Kidney epithelial cell (primary cell): ENCODE data around the gene AQP5. TPM values are rescaled to one million over a fixed set of nuclear protein-coding genes. Genes with fewer than 3 reads are reported as not detected.

Source experiments
- DNase-seq: peaks from one replicate; pipeline ENCODE4 v3.0.0-alpha.2; 2010; ENCODE audit warnings: low read depth
- H3K27me3 ChIP-seq: 2 replicates; pipeline ENCODE4 v1.6.0; 2011; ENCODE audit warnings: low read length; ENCODE audit not compliant: control insufficient read depth, insufficient read depth
- H3K36me3 ChIP-seq: 2 replicates; pipeline ENCODE4 v1.5.1; 2011; ENCODE audit warnings: low read length; ENCODE audit not compliant: control insufficient read depth, insufficient read depth
- H3K4me3 ChIP-seq: 2 replicates; pipeline ENCODE4 v1.5.1; 2011; ENCODE audit warnings: low read depth, mild to moderate bottlenecking, control low read depth, low read length
- CTCF ChIP-seq: IDR thresholded peaks from 2 replicates; pipeline ENCODE4 v1.5.1; 2011; ENCODE audit warnings: mild to moderate bottlenecking, moderate library complexity, low read length, control low read depth, inconsistent platforms; ENCODE audit not compliant: insufficient read depth, poor library complexity, severe bottlenecking
- total RNA-seq: library from RNA; depleted of rRNA; stranded (reverse); fragments of >200 nt; gene quantifications from 2 replicates; pipeline ENCODE4 v1.2.3, GENCODE V29; 2015

Gene AQP5
- total RNA-seq, 1 donor from 2014 or later, result not detected

- DNase-seq, result no peak
- H3K27me3 ChIP-seq, result peaks cover 2% of the 10 kb centered on the region
- TF ChIP-seq CTCF, result no peak
- H3K36me3 ChIP-seq, result no peaks in the 10 kb centered on the region
- H3K4me3 ChIP-seq, result no peak overlapping the region
These were observed 37.7 kb upstream of the AQP5 start for GRCh38 chr12:49923880-49924556.

- H3K36me3 ChIP-seq, result no peaks in the 10 kb centered on the region
- no peak overlapping the region for H3K4me3 ChIP-seq
- H3K27me3 ChIP-seq, result peaks cover 2% of the 10 kb centered on the region
- no peak for DNase-seq
- no peak for TF ChIP-seq CTCF
These were observed 36.9 kb upstream of the AQP5 start for GRCh38 chr12:49924628-49925246.

GRCh38 chr12:49925433-49926204 lies 36.1 kb upstream of the AQP5 start:
- no peak for DNase-seq
- Histone ChIP-seq H3K36me3 (no peaks in the 10 kb centered on the region), H3K27me3 (peaks cover 2% of the 10 kb centered on the region), H3K4me3 (no peak overlapping the region)
- TF ChIP-seq CTCF, result no peak

- no peak for TF ChIP-seq CTCF
- Histone ChIP-seq H3K27me3 (no peaks in the 10 kb centered on the region), H3K4me3 (no peak overlapping the region), H3K36me3 (no peaks in the 10 kb centered on the region)
- no peak for DNase-seq
These were observed 33.2 kb upstream of the AQP5 start for GRCh38 chr12:49928471-49928870.

GRCh38 chr12:49929581-49929980 lies 32.1 kb upstream of the AQP5 start:
- no peaks in the 10 kb centered on the region for H3K27me3 ChIP-seq
- H3K4me3 ChIP-seq, result no peak overlapping the region
- TF ChIP-seq CTCF, result no peak
- no peaks in the 10 kb centered on the region for H3K36me3 ChIP-seq
- DNase-seq, result no peak
